HepG2 (cell line): ENCODE data around the gene BTG1.

Experiments used
- CCAR2 ChIP-seq: fragments of 200-400 bp; formaldehyde crosslinking; optimal IDR thresholded peaks from 2 replicates; pipeline ENCODE3; 2018; ENCODE audit warnings: low read depth, mild to moderate bottlenecking, low read length, moderate library complexity
- ESRRA ChIP-seq: sonication (generic); formaldehyde crosslinking; IDR thresholded peaks from 2 replicates; pipeline ENCODE4 v1.5.1; 2020; ENCODE audit warnings: mild to moderate bottlenecking, low read depth, missing genetic modification reagents
- EZH2 ChIP-seq: conservative IDR thresholded peaks from 2 replicates; pipeline ENCODE4 v1.6.1; 2012; ENCODE audit warnings: mild to moderate bottlenecking, low read depth, low read length, moderate library complexity
- HOXA5 ChIP-seq: sonication (generic); formaldehyde crosslinking; IDR thresholded peaks from 2 replicates; pipeline ENCODE4 v1.4.0; 2020; ENCODE audit warnings: missing genetic modification reagents
- MXI1 ChIP-seq: IDR thresholded peaks from 3 replicates; pipeline ENCODE4 v1.6.1; 2012; ENCODE audit warnings: low read depth, low read length, inconsistent platforms, borderline replicate concordance
- NR2F2 ChIP-seq: IDR thresholded peaks from 2 replicates; pipeline ENCODE4 v1.6.1; 2012; ENCODE audit warnings: low read depth, inconsistent platforms, borderline replicate concordance
- REPIN1 ChIP-seq: sonication (generic); formaldehyde crosslinking; IDR thresholded peaks from 2 replicates; pipeline ENCODE4 v1.8.0; 2022; ENCODE audit warnings: missing genetic modification reagents, low read depth, mild to moderate bottlenecking, borderline replicate concordance
- ZNF354B ChIP-seq: sonication (generic); formaldehyde crosslinking; IDR thresholded peaks from 2 replicates; pipeline ENCODE4 v1.8.0; 2022; ENCODE audit warnings: mild to moderate bottlenecking, missing genetic modification reagents
- ZNF552 ChIP-seq: sonication (generic); formaldehyde crosslinking; IDR thresholded peaks from 2 replicates; pipeline ENCODE4 v1.9.0; 2022; ENCODE audit warnings: missing genetic modification reagents, mild to moderate bottlenecking, borderline replicate concordance
- TF ChIP-seq, protein P1 (sequence below): sonication (generic); formaldehyde crosslinking; IDR thresholded peaks from 2 replicates; pipeline ENCODE4 v1.5.0; 2020; ENCODE audit warnings: mild to moderate bottlenecking, missing genetic modification reagents, moderate library complexity

DNA sequence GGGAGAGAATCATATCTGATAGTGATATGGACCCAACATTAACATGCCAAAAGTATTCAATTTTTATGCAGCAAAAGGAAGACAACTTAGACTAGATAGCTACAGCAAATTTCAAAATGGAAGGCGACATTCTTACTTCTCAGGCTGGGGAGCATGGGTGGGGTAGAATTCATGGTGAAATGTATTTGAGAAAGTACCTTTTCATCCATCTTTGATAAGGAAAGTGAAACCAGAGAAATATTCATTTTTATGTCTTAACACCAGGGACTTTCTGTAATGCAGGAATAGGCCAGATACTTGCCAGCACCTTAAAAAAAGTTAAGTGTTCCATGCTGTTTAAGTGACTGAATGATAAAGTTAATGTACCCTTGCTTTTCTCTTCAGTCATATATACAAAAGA, 13.4 kb downstream of the BTG1 start:
- TF ChIP-seq ZNF552 (CRISPR knock-in tag) = no peak
- TF ChIP-seq, protein P1, sequence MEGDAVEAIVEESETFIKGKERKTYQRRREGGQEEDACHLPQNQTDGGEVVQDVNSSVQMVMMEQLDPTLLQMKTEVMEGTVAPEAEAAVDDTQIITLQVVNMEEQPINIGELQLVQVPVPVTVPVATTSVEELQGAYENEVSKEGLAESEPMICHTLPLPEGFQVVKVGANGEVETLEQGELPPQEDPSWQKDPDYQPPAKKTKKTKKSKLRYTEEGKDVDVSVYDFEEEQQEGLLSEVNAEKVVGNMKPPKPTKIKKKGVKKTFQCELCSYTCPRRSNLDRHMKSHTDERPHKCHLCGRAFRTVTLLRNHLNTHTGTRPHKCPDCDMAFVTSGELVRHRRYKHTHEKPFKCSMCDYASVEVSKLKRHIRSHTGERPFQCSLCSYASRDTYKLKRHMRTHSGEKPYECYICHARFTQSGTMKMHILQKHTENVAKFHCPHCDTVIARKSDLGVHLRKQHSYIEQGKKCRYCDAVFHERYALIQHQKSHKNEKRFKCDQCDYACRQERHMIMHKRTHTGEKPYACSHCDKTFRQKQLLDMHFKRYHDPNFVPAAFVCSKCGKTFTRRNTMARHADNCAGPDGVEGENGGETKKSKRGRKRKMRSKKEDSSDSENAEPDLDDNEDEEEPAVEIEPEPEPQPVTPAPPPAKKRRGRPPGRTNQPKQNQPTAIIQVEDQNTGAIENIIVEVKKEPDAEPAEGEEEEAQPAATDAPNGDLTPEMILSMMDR (CRISPR knock-in tag) = no peak
- TF ChIP-seq EZH2 = no peak
- no peak for TF ChIP-seq NR2F2
- no peak for TF ChIP-seq ESRRA (CRISPR knock-in tag)
- TF ChIP-seq HOXA5 (CRISPR knock-in tag) = no peak
- TF ChIP-seq REPIN1 (CRISPR knock-in tag) = no peak
- TF ChIP-seq ZNF354B (CRISPR knock-in tag) = no peak
- no peak for TF ChIP-seq MXI1
- no peak for TF ChIP-seq CCAR2
